Activated CD4-positive, alpha-beta T cell treated with anti-CD3 and anti-CD28 coated beads for 36 hours (primary cell): ENCODE results near the gene PHACTR1. TPM values are rescaled to one million over a fixed set of nuclear protein-coding genes. Genes with fewer than 3 reads are reported as not detected.

Experiments used
- ATAC-seq: fragments of 200-7000 bp; cut with Tn5 transposase; one replicate; pipeline ENCODE4 v1.10.0; 2021; ENCODE audit warnings: mild to moderate bottlenecking, moderate library complexity
- CTCF ChIA-PET: fragments of 350-600 bp; sonication (Branson Sonifier 250); formaldehyde crosslinking; loops from one replicate; lab custom pipeline; 2021; ENCODE audit warnings: antibody characterized with exemption; lab: Charles Lee
- POLR2A ChIA-PET: fragments of 350-600 bp; sonication (Branson Sonifier 250); formaldehyde crosslinking; loops from one replicate; lab custom pipeline; 2021; ENCODE audit warnings: antibody characterized with exemption, inconsistent platforms; lab: Charles Lee
- DNase-seq: peaks from one replicate; pipeline ENCODE4 v3.0.0-alpha.2; 2020
- H3K27ac Mint-ChIP-seq: one replicate; pipeline ENCODE4 v1.8.0; 2021; ENCODE audit warnings: mixed read lengths
- H3K27me3 Mint-ChIP-seq: one replicate; pipeline ENCODE4 v1.8.0; 2021; ENCODE audit warnings: mixed read lengths
- H3K36me3 Mint-ChIP-seq: one replicate; pipeline ENCODE4 v1.8.0; 2021; ENCODE audit warnings: low read depth, mixed read lengths
- H3K4me1 Mint-ChIP-seq: one replicate; pipeline ENCODE4 v1.8.0; 2021; ENCODE audit warnings: mixed read lengths
- H3K4me3 Mint-ChIP-seq: one replicate; pipeline ENCODE4 v1.8.0; 2021; ENCODE audit warnings: mild to moderate bottlenecking, moderate library complexity, mixed read lengths
- H3K9me3 Mint-ChIP-seq: one replicate; pipeline ENCODE4 v1.8.0; 2021; ENCODE audit warnings: low read depth, mixed read lengths
- intact Hi-C, 2 experiments: fragments of 100-400 bp; cut with DNase I in 1 of 2; cut with micrococcal nuclease in 1 of 2; formaldehyde crosslinking; loops; one replicate each; pipeline versions ENCODE4 v1.14.2 to v1.15.1; 2022 to 2024; cut with DNase I, micrococcal nuclease
- total RNA-seq, 2 experiments: library from RNA; stranded (reverse); gene quantifications; one replicate each; pipeline ENCODE4 v1.2.3, GENCODE V29; 2021

PHACTR1 gene
- total RNA-seq, 2 experiments from 2014 or later, result 0.07 TPM; not detected in 1

DNA sequence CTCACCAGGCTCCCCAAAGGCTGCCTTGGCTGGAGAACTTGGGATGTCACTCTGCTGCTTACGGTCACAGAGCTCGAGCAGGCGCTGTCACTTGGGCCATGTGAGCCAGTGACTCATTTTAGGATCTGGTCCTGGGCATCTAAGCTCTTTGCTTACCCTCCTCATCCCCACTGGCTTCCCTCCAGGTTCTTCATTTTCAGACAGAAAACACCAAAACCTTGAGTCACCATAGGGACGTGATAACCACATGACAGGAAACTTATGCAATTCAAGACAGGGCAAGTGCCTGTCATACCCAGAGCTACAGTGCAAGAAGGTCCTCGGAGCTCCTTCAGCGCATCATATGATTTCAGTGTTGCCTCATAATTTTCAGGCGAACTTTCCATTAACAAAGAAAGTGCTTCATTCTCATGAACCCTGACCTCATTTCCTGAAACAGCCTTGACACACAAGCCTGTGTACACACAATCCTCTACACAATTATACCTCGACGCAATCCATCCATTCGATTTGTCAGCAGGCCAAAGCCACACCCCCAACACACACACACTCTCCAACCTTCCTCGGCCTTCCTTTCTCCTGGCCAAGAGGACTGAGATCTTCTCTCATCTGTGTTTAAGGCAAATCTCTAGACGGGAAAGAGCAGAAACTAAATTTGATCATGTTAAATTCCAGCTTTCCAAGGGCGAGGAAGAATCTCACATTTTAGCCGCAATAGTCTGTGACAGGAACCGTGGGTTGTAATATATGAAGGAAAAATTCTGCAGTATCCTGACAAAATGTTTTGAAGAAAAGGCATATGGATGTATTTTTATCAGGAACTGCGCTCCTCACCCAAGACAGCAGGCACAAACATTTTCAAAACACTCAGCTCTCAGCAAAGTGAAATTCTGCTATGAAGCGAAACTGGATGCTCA, 586.4 kb downstream of the PHACTR1 start:
- H3K4me1 Mint-ChIP-seq, result peaks cover 41% of the 10 kb centered on the region
- H3K36me3 Mint-ChIP-seq, result peaks cover 65% of the 10 kb centered on the region
- H3K9me3 Mint-ChIP-seq, result peaks cover 2% of the 10 kb centered on the region
- CTCF ChIA-PET, result interaction anchor here (0.6 to 1.8 kb wide), 6 partner anchors 25 to 289 kb away, joined by 3 to 9 read pairs (median 3); partner anchors contain the start of genes GFOD1 and TBC1D7
- ATAC-seq (peak; percentile 95), DNase-seq (peak; percentile 79)
- POLR2A ChIA-PET, result interaction anchor here (0.6 to 1.4 kb wide), 6 partner anchors 20 to 1062 kb away, joined by 3 to 9 read pairs (median 3); partner anchors contain the start of gene TBC1D7
- peak overlapping the region; percentile 94 for H3K27ac Mint-ChIP-seq
- intact Hi-C loops, result loop anchor here (1.0 to 5.0 kb wide), 7 partner anchors 25 to 271 kb away; partner anchors contain the start of genes TBC1D7 (in 2 of the 2) and SIRT5 (in 1 of the 2)
- no peaks in the 10 kb centered on the region for H3K27me3 Mint-ChIP-seq
- no peak overlapping the region for H3K4me3 Mint-ChIP-seq

DNA sequence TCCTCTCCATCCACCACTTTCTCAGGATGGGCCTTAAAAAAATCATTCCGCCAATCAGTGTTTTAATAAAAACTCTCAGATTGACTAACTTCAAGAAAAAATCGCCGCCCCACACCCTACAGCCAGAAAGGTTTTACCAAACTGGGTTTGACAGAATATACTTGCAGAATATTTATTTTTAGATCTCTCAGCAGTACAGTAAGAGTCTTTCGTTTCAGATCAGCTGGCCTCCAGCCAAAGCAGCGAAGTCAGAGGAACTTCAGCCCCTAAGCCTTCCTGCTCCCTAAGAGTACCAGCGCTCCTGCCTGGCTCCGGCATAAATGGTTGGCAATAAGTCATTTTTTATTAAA, 587.1 kb downstream of the PHACTR1 start:
- Mint-ChIP-seq H3K9me3 (peaks cover 2% of the 10 kb centered on the region), H3K27ac (peak overlapping the region; percentile 94), H3K4me3 (no peak overlapping the region), H3K4me1 (peaks cover 41% of the 10 kb centered on the region), H3K27me3 (no peaks in the 10 kb centered on the region), H3K36me3 (peaks cover 63% of the 10 kb centered on the region)
- POLR2A ChIA-PET, result interaction anchor here (1.4 kb wide), 1 partner anchor 271 kb away, joined by 9 read pairs; no protein-coding TSS in a partner anchor
- ATAC-seq (peak; percentile 4), DNase-seq (peak; percentile 69)
- CTCF ChIA-PET, result interaction anchor here (1.5 to 1.8 kb wide), 2 partner anchors 25 to 27 kb away, joined by 5 to 9 read pairs; partner anchors contain the start of gene TBC1D7
- intact Hi-C loops, result loop anchor here (1.0 to 5.0 kb wide), 6 partner anchors 25 to 271 kb away; partner anchors contain the start of genes TBC1D7 (in 2 of the 2) and SIRT5 (in 1 of the 2)

DNA sequence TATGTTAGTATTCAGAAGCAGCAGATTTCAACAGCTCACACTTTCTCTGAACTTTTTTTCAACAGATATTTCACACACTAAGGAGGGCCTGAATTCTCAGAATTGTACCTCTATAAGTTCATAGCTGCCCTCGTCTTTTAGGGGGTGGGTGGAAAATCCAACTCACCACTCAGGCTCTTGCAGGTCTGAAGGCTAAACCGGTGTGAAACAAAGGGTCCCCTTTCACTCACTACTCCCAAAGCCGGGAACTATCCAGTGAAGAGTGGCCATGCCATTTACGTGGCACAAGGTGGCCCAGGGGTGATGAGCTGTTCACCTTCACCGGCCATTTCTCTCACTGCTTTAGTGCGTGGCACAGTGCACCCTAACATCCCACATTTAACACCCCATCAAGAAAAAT, 587.5 kb downstream of the PHACTR1 start:
- no peak for ATAC-seq
- intact Hi-C loops, result loop anchor here in 1 of 2 experiments (5.0 kb wide), 1 partner anchor 53 kb away; no protein-coding TSS in a partner anchor
- peaks cover 41% of the 10 kb centered on the region for H3K4me1 Mint-ChIP-seq
- POLR2A ChIA-PET, result no interaction called here
- peaks cover 2% of the 10 kb centered on the region for H3K9me3 Mint-ChIP-seq
- no peak for DNase-seq
- peaks cover 67% of the 10 kb centered on the region for H3K36me3 Mint-ChIP-seq
- CTCF ChIA-PET, result interaction anchor here (1.5 to 1.8 kb wide), 2 partner anchors 24 to 26 kb away, joined by 5 to 9 read pairs; partner anchors contain the start of gene TBC1D7
- H3K27me3 Mint-ChIP-seq, result no peaks in the 10 kb centered on the region
- H3K4me3 Mint-ChIP-seq, result no peak overlapping the region
- H3K27ac Mint-ChIP-seq, result peak overlapping the region; percentile 12

- ChIA-PET POLR2A (no interaction called here), CTCF (no interaction called here)
- DNase-seq (no peak), ATAC-seq (no peak)
- H3K27me3 Mint-ChIP-seq, result no peaks in the 10 kb centered on the region
- H3K27ac Mint-ChIP-seq, result peak overlapping the region; percentile 12
- H3K9me3 Mint-ChIP-seq, result peaks cover 2% of the 10 kb centered on the region
- intact Hi-C loops, result loop anchor here in 1 of 2 experiments (5.0 kb wide), 1 partner anchor 53 kb away; no protein-coding TSS in a partner anchor
- H3K4me3 Mint-ChIP-seq, result no peak overlapping the region
- H3K4me1 Mint-ChIP-seq, result peaks cover 41% of the 10 kb centered on the region
- peaks cover 66% of the 10 kb centered on the region for H3K36me3 Mint-ChIP-seq
Observed at GRCh38 chr6:13304580-13305260, 588.2 kb downstream of the PHACTR1 start.

- intact Hi-C loops, result no loop called here
- no peak overlapping the region for H3K4me3 Mint-ChIP-seq
- no peak overlapping the region for H3K27ac Mint-ChIP-seq
- ChIA-PET CTCF (no interaction called here), POLR2A (no interaction called here)
- peaks cover 41% of the 10 kb centered on the region for H3K4me1 Mint-ChIP-seq
- peaks cover 2% of the 10 kb centered on the region for H3K9me3 Mint-ChIP-seq
- no peaks in the 10 kb centered on the region for H3K27me3 Mint-ChIP-seq
- ATAC-seq (no peak), DNase-seq (no peak)
- H3K36me3 Mint-ChIP-seq, result peaks cover 61% of the 10 kb centered on the region
Observed at GRCh38 chr6:13305288-13305687, 588.7 kb downstream of the PHACTR1 start.

DNA sequence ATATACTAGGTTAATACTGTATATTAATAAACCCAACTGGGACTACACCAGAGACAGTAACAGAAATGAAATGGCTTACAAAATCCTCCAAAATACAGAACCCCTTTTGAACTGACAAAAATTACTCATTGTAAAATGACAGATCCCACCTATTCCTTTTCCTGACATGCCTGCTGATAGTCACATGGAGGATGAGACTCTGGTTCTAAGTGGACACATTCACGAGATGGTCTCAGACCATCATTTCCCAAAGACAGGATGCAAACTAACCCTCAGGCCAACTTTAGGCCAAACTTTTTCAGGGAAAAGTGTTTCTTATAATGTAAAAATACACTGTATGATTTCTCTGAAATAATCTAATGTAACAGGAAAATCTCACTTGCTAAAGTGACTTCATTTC, 589.2 kb downstream of the PHACTR1 start:
- ChIA-PET POLR2A (no interaction called here), CTCF (no interaction called here)
- Mint-ChIP-seq H3K36me3 (peaks cover 56% of the 10 kb centered on the region), H3K9me3 (peaks cover 2% of the 10 kb centered on the region), H3K4me1 (peaks cover 41% of the 10 kb centered on the region), H3K27ac (no peak overlapping the region), H3K27me3 (no peaks in the 10 kb centered on the region), H3K4me3 (no peak overlapping the region)
- intact Hi-C loops, result no loop called here
- ATAC-seq (no peak), DNase-seq (no peak)

DNA sequence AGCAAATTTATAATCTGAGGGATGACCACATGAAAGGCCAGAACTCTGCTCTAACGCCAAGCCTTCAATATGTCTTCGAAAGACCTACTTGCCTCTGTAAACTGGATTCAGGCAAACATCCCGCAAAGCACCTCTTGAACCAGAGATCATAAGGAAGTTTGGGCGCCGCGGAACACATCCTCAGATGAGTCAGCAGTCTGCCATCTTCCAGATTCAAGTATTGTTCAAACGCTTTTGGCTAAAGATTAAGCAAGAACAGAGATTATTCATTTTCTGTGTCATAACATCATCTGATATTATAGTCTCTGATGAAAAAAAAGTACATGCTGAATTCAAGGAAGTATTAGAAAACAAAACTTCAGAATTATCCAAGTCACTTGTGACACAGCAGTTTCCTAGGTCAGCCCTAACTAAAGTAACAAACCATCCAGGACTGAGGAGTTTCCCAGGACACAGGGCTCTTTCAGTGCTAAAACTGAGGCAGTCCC, 591.0 kb downstream of the PHACTR1 start:
- peaks cover 54% of the 10 kb centered on the region for H3K36me3 Mint-ChIP-seq
- H3K9me3 Mint-ChIP-seq, result peaks cover 2% of the 10 kb centered on the region
- no peak overlapping the region for H3K27ac Mint-ChIP-seq
- no peaks in the 10 kb centered on the region for H3K27me3 Mint-ChIP-seq
- POLR2A ChIA-PET, result no interaction called here
- H3K4me1 Mint-ChIP-seq, result peaks cover 35% of the 10 kb centered on the region
- CTCF ChIA-PET, result interaction anchor here (0.9 kb wide), 1 partner anchor 25 kb away, joined by 3 read pairs; no protein-coding TSS in a partner anchor
- intact Hi-C loops, result no loop called here
- no peak overlapping the region for H3K4me3 Mint-ChIP-seq
- DNase-seq, result no peak
- ATAC-seq, result no peak

- DNase-seq (no peak), ATAC-seq (no peak)
- peaks cover 27% of the 10 kb centered on the region for H3K4me1 Mint-ChIP-seq
- intact Hi-C loops, result no loop called here
- H3K36me3 Mint-ChIP-seq, result peaks cover 48% of the 10 kb centered on the region
- H3K4me3 Mint-ChIP-seq, result no peak overlapping the region
- ChIA-PET CTCF (no interaction called here), POLR2A (no interaction called here)
- H3K27me3 Mint-ChIP-seq, result no peaks in the 10 kb centered on the region
- H3K9me3 Mint-ChIP-seq, result no peaks in the 10 kb centered on the region
- no peak overlapping the region for H3K27ac Mint-ChIP-seq
Observed at GRCh38 chr6:13308332-13308731, 591.8 kb downstream of the PHACTR1 start.

- Mint-ChIP-seq H3K27me3 (no peaks in the 10 kb centered on the region), H3K4me3 (no peak overlapping the region), H3K9me3 (no peaks in the 10 kb centered on the region), H3K4me1 (peaks cover 10% of the 10 kb centered on the region), H3K36me3 (peaks cover 47% of the 10 kb centered on the region), H3K27ac (no peak overlapping the region)
- no peak for DNase-seq
- ATAC-seq, result no peak
- ChIA-PET CTCF (interaction anchor here (0.7 to 1.5 kb wide), 2 partner anchors 13 to 17 kb away, joined by 3 read pairs; no protein-coding TSS in a partner anchor), POLR2A (no interaction called here)
- intact Hi-C loops, result no loop called here
Observed at GRCh38 chr6:13311155-13311554, 594.6 kb downstream of the PHACTR1 start.

GRCh38 chr6:13314806-13315205, 598.2 kb downstream of the PHACTR1 start:
- no peak overlapping the region for H3K27ac Mint-ChIP-seq
- intact Hi-C loops, result no loop called here
- H3K4me1 Mint-ChIP-seq, result no peaks in the 10 kb centered on the region
- H3K36me3 Mint-ChIP-seq, result peaks cover 40% of the 10 kb centered on the region
- ATAC-seq (no peak), DNase-seq (no peak)
- POLR2A ChIA-PET, result no interaction called here
- CTCF ChIA-PET, result interaction anchor here (0.7 to 1.0 kb wide), 2 partner anchors 8 to 17 kb away, joined by 3 read pairs; no protein-coding TSS in a partner anchor
- no peak overlapping the region for H3K4me3 Mint-ChIP-seq
- H3K9me3 Mint-ChIP-seq, result no peaks in the 10 kb centered on the region
- no peaks in the 10 kb centered on the region for H3K27me3 Mint-ChIP-seq

DNA sequence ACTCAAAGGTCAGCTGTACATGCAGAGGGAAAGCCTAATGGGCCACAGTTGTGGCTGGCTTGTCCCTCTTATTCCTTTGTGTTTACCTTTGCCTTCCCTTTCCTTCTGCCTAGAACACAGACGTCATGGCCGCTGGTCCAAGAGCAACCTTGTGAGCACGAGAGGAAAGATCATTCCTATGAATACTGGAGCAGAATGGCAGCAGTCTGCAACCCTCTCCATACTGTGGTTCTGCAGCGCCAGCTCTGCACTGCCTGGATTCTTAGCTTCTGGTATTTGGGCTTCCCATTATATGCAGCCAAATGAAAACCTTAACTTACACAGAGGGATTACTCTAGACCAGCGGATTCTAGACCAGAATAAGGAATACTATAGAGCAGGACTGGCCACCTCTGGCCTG, 599.3 kb downstream of the PHACTR1 start:
- intact Hi-C loops, result no loop called here
- ChIA-PET POLR2A (interaction anchor here (0.5 kb wide), 1 partner anchor 486 kb away, joined by 4 read pairs; no protein-coding TSS in a partner anchor), CTCF (interaction anchor here (0.7 kb wide), 2 partner anchors 46 to 307 kb away, joined by 3 to 6 read pairs; no protein-coding TSS in a partner anchor)
- Mint-ChIP-seq H3K4me3 (no peak overlapping the region), H3K27ac (no peak overlapping the region), H3K4me1 (no peaks in the 10 kb centered on the region), H3K9me3 (no peaks in the 10 kb centered on the region), H3K27me3 (no peaks in the 10 kb centered on the region), H3K36me3 (peaks cover 46% of the 10 kb centered on the region)
- ATAC-seq (no peak), DNase-seq (no peak)
